Measurements from ENCODE around the gene ARL4D.

DNA sequence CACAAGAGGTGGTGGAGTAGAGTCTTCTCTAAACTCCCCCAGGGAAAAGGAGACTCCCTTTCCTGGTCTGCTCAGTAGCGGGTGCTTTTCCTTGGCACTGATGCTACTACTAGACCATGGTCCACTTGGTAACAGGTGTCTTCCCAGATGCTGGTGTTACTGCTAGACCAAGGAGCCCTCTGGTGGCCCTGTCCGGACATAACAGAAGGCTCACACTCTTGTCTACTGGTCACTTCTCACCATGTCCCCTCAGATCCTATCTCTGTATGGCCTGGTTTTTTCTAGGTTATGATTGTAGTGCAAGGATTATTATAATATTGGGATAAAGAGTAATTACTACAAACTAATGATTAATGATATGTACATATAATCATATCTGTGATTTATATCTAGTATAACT lies 49.7 kb upstream of the ARL4D start:
- no peak for TF ChIP-seq CTCF (IDR thresholded peaks at IDR 0.05)
- no peak for TF ChIP-seq POLR2A (IDR thresholded peaks at IDR 0.05)
- TF ChIP-seq EP300 (IDR thresholded peaks at IDR 0.05) = no peak
